ENCODE results near the gene OSBPL10.
A peak's percentile ranks its signal among the peaks of the same experiment; 100 is the strongest.

Gene OSBPL10

DNA sequence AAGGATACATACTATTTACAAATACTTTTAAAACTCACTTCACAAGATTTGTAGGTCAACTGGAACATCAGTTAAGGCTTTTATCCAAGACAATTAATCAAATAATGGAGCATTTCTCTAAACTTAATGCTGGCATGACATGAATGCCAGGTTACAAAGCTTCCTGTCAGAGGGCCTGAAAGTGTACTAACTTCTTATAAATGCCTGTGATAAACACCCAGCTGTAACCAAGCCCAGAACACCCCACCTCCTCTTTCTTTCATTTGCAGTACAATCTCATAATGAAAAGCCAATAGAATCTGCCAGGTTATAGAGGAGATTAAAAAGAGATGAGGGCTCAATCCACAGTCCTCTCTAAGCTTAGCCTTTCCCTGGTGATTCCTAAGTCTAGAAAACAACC is 214.4 kb downstream of the OSBPL10 start:
- DNase-seq = no peak

DNA sequence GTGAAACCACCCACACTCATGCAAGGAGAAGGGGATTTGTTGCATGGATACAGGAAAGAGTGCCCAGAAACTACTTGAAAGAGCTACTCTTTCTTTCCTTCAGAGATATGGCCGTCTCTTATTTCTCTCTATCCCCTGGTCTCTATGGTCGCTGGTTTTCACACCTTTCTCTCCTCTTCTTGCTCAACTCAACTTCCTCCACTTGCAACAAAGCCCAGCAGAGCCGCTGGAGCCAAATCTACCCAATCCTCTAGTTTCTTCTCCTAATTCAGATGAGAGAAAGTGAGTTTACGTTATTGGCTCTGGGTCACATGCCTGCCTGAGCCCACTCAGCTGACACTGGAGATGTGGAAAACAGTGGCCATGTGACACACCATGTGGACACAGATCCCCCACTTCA is 215.2 kb downstream of the OSBPL10 start:
- DNase-seq = no peak

DNA sequence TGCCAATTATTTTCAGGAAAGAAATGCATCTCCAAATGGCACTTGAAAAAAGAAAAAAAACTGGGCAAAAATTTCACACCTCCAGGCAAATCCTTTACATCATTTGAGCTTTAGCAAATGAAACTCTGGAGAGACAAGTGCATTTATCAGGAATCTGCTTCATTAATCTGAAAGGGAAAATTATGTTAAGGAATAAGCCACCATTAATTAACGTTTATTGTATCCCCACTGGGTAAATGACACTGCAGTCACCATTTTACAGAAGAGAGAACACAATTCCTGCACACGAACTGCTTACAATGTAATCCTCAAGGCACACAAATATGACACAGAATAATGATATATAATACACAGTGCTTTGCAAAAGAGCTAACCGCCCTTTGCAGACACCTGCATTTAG is 217.3 kb downstream of the OSBPL10 start:
- DNase-seq = no peak

DNA sequence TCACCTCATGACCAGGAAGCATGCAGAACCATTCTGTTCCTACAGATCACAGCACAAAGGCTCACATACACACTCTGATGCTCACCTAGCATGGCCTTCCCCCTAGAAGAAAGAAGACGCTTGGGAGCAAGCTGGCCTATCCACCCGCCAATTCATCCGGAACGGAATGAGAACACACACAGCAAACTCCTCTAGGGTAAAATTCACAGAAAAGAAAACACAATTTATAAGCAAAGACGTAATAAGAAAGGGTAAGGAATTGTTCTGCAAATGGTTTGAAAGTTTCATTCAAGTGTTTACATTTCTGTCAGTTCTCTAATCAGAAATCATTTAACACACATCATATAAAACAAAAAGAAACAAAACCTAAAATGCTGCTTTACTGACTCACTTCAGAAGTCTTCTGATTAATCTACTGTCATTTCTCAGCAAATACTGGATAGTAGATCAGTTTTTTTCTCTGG is 218.1 kb downstream of the OSBPL10 start:
- DNase-seq = no peak

DNA sequence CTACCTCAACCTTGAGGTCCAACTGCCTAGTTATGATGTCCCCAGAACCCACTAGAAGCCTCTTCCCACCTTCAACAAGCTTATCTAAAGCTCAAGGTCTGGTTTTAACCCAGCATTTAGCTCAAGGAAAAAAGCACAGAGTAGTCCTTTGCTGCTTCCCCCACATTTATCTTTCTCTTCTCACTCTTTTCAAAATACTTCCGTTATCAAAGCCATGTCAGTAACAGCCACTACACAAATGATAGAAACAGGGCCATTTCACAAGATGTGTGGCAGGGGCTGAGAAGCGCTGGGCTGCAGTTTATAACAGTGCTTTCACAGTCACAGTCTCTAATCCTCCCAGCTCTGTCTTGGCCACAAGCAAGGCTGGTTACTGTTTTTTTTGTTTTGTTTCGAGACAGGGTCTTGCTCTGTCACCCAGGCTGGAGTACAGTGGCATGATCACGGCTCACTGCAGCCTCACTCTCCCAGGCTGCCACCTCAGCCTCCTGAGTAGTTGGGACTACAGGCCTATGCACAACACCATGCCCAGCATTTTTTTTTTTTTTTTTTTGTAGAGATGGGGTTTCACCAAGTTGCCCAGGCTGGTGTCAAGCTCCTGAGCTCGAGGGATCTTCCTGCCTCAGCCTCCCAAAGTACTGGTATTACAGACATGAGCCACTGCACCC is 218.8 kb downstream of the OSBPL10 start:
- DNase-seq = no peak

DNA sequence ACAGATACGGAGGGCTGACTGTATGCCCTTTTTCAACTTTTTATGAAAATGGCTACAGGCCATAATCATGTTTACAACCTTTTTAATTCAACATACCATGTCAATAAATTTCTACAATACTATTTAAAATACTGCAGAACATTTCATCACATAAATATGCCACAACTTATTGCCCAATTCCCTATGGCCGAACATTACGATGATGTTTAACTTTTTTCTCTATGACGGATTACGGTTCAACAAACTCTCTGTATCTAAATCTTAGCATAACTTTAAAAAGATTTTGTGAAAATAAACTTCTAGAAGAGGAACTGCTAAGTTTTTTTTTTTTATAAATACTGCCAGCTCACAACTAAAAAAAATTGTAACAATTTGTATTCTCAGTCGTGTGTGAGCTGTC is 220.4 kb downstream of the OSBPL10 start:
- DNase-seq = no peak

DNA sequence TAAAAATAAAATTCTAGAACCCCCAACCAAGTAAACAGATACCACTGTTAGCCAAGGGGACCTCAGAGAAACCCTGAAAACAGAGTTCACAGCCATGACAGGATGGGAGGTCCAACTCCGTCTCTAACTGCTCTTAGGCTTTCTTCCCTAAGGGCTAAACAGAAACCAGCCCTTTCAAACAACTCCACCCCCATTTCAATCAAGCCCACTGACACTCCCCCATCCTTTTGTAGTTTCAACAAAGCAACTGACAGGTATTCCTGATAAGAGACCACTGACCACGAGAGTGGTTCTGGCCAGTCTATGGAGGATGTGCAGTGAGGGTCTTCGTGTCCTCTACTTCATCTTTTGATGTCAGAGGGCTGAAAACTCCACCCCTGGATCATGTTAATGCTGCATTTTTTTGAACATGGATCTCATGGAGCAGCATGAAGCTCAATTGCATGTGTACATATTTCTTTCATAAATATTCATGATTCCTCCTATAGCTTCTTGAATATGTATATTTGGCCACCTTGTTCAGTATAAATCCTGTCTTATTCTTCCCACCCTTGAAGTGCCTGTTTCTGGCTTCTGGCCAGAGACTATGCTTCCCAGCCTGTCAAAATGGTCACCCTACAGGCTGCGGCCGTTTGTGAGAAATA is 222.6 kb downstream of the OSBPL10 start:
- DNase-seq = no peak

DNA sequence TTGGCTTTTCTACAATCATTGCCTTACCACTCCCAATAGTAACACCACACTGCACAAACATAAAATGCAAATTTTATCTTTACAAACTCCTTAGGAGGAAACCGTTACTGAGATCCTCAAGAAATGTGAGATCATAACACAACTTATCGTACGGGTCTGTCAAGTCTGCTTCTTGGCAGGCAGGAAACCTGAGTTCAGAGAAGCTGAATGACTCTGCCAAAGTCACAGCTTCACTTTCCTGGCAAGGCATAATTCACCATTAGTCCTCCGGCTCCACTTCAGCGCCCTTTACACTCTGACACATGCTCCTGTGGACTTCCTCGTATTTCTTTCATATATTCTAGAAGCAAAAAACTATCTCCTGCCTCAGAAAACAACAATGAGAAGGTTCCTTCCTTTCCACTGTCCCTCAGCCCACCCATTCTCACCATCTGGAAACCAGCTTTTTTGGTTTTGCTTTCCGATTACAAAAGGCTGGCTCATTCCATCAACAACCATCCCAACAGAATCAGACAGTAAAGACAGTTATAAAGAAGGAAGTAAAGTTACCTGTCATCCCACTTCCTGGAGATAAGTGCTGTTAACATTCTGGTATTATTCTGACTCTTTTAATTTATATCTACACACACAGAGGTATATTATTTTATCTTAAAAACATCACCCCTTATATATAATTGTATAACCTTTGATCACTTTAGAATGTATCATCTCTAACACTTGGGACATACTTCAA is 225.0 kb downstream of the OSBPL10 start:
- DNase-seq = peak in 1 of 6 experiments; percentile 19

DNA sequence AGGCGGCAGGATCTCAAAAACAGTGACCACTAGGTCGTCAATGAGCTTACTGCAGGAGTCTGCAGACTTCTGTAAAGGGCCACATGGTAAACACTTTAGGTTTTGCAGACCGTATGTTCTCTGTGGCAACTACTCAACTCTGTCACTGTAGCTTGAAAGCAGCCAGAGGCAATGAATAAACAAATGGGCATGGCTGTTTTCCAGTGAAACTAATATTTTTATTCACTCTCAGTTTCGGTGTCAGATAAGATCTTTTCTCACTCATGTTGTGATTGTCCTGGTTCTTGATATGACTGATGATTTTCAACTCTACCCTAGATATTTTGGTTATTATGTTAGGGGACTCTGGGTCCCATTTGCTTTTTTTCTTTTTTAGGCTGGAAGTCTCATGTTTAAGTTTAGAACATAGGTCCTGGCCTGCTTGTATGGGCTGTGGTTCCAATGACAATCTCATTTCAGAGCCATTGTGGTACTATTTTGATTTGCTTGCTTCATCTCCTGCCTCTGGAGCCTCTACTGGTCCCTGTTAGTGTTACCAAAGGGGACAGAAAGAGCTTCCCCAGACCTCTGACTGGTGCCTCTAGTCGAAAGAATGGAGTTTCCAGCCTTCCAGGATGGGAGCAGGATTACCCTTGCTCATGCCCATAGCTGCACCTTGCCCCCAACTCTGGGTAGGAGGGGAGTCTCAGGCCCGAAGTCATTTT is 226.3 kb downstream of the OSBPL10 start:
- no peak for DNase-seq

DNA sequence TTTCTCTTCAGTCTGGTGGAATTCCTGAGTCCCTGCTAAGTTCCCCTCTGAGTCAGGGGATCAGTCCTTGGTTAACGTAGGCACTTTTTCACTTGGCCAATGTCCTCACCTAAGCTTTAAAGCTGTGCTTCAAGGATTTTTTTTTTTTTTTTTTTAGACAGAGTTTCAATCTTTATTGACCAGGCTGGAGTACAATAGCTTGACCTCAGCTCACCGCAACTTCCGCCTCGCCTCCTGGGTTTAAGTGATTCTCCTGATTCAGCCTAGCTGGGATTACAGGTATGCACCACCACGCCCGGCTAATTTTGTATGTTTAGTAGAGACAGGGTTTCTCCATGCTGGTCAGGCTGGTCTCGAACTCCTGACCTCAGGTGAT is 228.0 kb downstream of the OSBPL10 start:
- DNase-seq = no peak

DNA sequence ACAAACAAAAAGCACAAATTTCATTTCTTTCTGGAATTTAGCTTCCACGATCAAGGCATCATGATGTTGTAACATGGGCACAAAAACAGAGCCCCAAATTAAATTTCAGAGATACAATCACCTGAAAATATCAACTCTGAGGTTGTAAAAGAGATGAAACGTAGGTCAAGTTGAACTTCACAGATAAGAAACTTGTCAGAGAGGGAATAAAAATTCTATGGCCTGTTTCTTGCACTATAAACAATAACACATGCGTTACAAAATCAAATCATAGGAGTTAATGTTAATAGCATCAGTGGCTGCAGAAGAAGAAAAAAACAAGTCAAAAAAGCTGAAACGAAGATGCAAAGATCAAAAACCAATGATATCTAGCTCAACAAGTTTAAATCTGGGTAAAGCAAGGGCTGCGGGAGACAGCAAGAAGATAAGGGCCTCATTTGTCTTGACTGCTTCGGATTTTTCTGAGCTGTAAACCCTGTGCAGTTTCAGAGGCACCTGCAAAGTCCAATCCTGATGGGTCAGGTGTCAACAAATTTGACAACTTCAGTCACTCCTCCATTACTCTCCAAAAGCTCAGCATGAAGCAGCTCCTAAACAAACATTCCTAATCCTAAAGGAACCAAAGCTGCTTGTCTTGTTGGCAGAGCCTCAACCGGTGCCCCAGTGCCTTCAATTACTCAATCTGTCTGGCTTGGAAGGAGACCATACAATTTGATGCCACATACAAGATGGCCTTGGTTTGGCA is 228.6 kb downstream of the OSBPL10 start:
- DNase-seq = no peak

DNA sequence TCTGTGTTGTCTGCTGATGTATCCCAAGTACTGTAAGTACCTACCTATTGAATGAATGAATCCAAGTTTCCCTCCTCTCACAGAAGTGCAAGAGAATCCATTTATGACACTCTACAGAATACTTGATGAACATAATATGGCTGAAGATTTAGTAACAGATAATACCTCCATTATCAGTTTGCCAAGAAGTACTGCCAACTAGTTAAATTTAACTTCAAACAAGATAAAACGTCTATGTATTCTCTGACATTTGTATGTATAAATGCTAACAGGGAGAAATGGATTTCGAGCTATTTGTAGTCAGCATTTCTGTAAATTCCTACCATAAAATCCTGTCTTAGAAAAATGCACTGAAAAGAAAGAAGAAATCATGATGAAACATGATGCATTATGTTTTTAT is 230.7 kb downstream of the OSBPL10 start:
- no peak for DNase-seq

DNA sequence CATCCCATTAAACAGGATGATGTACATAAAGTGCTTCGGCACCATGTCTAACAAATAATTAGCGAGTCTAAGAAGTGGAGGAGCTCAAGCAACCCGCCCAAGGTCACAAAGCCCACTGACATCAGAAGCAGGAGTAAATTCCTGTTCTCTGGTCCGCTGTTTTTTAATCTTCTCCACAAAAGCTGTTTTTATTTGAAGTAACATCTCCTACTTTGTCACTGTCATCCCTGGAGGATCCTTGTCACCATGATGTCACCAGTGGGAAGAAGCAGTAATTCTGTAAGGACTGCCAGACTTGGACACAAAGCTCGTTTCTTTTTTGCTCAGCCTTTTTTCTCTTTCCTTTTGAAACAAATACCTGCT is 232.1 kb downstream of the OSBPL10 start:
- DNase-seq = no peak

DNA sequence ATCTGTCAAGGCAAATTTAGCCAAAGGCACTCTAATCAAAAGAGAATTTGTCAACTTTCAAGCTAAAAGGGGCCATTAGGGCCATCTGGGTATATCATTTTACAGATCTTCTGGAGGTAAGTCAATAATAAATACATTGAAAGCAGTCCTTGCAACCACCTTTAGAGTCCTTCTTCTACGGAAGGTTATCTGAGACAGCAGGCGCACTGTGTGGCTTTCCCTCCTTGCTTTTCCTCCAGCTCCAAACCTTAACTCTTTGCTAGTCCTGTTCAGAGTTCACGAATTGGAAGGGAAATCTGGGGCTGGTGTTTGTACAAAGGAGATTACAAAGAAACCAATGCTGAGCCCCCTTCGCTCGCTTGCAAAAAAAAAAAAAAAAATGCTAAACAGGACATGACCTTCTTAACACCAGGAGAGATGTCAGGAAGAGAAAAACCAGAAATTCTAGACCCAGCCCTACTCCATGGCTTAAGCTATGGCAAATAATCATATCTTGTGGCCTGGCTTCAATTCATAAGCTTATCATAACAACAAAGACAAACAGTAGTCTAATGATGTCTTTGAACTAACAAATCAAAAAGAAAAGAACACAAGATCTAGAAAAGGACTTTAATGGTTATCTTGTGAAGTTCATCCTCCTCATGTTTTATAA is 232.7 kb downstream of the OSBPL10 start:
- no peak for DNase-seq

DNA sequence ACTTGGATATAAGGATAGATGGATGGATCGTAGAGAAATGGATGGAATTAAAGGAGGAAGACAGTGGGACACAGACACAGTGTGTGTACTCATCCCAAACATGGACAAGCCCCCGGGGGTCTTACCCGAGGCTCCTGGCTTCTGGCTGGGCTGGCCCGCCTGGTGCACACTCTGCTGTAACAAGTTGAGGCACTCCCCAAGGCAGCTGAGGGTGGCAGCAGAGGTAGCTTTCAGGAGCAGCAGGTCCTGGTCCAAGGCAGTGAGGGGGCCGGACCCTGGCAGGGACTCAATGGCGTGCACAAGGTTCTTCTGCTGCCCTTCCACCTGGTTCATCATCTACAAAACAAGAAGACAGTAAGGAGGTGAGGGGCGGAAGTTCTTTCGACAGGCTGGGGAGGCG is 233.3 kb downstream of the OSBPL10 start:
- no peak for DNase-seq

DNA sequence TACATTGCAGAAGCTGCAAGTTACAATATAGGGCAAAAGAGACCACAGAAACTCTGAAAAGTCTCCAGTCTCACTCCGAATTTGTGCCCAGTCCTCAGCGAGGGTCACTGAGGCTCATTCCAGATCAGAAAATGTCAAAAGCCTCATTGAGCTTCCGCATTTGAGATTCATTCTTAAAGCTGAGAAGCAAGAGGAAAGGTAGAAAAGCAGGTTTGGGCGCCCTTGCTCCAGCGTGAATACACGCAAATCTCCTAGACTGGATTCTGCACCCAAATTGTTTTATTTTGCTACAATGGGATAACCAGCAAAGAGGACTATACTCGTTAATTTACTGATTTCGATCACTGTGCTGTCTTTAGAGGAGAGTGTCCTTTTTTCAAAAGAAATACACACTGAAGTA is 236.1 kb downstream of the OSBPL10 start:
- no peak for DNase-seq

DNA sequence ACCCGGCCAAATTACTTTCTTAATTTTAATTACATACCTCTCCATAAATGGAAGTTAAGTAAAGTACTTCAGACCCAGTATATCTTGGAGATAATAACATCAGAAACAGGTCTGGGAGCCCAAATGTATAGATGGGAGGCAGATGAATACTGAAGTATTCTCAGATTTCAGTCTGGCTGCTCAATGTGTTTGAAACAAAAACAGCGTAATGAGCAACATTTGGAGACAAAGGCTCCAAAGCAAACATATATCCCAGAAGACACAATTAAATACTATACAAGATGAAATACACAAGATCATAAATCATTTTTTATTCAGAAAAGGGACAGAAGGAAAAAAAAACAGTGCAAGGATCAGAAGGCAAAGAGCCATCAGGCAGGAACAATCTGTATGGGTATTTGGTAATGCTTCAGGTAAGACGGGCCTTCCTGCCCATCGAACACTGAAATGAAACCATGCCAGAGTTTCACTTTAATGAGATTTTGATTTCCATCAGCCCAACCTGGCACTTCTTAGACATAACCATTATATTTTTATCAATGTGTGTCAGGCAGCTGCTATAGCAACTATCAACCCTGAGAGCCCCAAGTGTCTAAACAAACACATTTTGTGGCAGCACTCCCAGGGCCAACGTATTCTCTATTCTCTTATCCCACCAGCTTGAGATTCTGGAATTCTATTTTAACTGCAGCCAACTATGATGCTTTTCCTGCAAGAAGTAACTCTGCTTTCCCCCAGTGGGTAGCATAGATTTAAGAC is 237.6 kb downstream of the OSBPL10 start:
- DNase-seq = no peak

DNA sequence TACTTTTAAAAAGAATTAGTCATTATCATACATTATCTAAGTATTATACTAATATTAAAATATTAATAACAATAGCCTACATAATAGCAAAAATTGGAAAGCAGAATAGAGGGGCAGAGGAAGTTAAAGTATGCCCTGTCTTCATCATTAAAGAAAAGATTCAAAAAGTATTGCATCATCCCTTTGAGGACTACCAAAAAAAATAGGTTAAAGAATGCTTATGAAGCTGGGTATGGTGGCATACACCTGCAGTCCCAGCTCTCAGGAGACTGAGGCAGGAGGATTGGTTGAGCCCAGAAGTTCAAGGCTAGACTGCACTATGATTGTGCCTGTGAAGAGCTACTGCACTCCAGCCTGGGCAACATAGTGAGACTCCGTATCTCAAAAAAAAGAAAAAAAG is 240.7 kb downstream of the OSBPL10 start:
- no peak for DNase-seq

DNA sequence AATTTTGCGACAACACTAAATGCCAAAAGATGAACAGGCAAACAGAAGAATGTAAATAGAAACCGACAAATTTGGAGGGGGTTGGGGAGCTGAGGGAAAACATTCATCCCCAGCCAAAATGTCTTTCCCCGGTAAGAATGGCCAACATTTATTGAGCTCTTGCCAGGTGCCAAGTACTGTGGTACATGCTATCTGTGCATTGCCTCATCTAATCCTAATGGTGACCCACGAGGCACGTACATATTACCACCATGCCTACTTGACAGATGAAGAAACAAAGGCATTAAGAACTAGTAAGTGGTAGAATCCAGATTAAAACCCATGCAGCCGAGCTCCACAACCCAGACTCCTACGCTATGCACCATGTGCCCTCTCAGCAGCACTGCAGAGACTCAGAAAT is 242.7 kb downstream of the OSBPL10 start:
- DNase-seq = no peak

DNA sequence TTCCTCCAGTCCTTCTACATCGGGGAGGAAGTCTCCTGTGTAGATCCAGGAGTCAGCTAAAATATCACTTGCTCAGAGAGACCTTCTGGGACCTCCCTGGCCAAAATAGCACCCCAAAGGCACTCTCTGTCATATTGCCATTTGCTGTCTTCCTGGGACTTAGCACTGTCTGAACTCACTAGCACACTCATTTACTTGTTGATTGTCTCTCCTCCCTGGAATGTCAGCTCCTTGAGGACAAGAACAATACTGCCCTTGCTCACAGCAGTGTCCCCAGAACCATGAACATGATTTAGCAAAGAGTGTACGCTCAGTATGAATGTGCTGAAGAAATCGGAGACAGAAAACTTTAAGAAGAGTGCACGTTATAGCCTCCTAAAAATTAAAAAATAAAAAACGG is 245.4 kb downstream of the OSBPL10 start:
- DNase-seq = no peak

DNA sequence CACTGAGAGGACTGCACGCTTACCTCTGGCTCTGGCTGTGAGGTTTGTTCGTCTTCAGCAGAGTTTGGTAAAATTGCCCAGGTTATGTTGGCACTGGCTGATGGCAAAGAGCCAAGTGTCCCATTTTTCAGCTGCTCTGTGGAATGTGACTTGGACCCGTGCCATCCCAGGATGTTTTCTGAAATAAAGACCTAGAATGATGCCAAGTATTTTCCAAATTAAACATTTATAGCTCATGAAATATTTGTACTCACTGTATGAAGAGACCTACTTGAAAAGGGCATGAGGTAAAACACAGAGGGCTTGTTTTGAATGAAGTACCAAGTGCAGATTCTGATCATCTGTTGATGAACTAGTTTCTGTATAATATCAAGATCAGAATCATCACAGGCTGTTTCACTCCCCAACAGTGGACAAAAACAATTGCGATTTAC is 247.8 kb downstream of the OSBPL10 start:
- DNase-seq = no peak

DNA sequence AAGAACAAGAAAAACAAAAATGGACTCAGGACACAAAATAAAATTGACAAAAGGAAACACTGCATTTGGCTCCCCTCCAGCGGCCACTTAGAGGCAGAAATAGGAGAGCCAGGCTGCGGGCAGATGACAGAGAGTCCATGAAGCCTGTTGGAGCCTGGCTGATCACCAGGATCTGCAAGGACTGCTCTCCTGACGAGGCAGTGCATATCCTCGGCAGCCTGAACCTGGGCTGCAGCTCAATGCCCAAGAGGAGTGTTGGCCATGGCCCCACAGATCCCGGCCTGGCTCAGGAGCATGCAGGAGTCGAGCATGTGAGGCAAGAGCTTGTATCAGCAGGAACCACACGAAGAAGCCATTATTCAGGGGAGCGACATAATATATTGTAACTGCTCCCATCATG is 248.5 kb downstream of the OSBPL10 start:
- no peak for DNase-seq

Measured in stimulated activated naive CD4-positive, alpha-beta T cell (primary cell).